Smooth muscle cell (in vitro differentiated cells): ENCODE data around the gene STON2. TPM values are rescaled to one million over a fixed set of nuclear protein-coding genes. Genes with fewer than 3 reads are reported as not detected.

Source experiments
- DNase-seq: peaks from one replicate; lab custom pipeline; 2025; ENCODE audit not compliant: unreplicated experiment; lab: John Stamatoyannopoulos, UW
- H2AFZ ChIP-seq: fragments of 200-600 bp; sonication (generic); 2 replicates; pipeline ENCODE4 v1.6.0; 2016; ENCODE audit warnings: antibody characterized with exemption, low read depth, mild to moderate bottlenecking
- H3F3A ChIP-seq: fragments of 200-600 bp; sonication (generic); 2 replicates; pipeline ENCODE4 v1.6.0; 2017; ENCODE audit warnings: antibody characterized with exemption, low read depth
- H3K27ac ChIP-seq: fragments of 200-600 bp; sonication (generic); 2 replicates; pipeline ENCODE4 v1.5.1; 2016; ENCODE audit warnings: low read depth, mild to moderate bottlenecking
- H3K27me3 ChIP-seq: fragments of 200-600 bp; sonication (generic); 2 replicates; pipeline ENCODE4 v1.6.1; 2016; ENCODE audit warnings: low read depth, mild to moderate bottlenecking
- H3K36me3 ChIP-seq: fragments of 200-600 bp; sonication (generic); 2 replicates; pipeline ENCODE4 v1.5.1; 2016; ENCODE audit warnings: low read depth
- H3K4me1 ChIP-seq: fragments of 200-600 bp; sonication (generic); 2 replicates; pipeline ENCODE4 v1.5.1; 2016; ENCODE audit warnings: low read depth
- H3K4me2 ChIP-seq: fragments of 200-600 bp; sonication (generic); 2 replicates; pipeline ENCODE4 v1.6.0; 2016; ENCODE audit warnings: mild to moderate bottlenecking
- H3K4me3 ChIP-seq: fragments of 200-600 bp; sonication (generic); 2 replicates; pipeline ENCODE4 v1.5.1; 2016; ENCODE audit warnings: mild to moderate bottlenecking
- H3K79me2 ChIP-seq: fragments of 200-600 bp; sonication (generic); 2 replicates; pipeline ENCODE4 v1.6.0; 2016; ENCODE audit warnings: low read depth, mild to moderate bottlenecking
- H3K9ac ChIP-seq: fragments of 200-600 bp; sonication (generic); 2 replicates; pipeline ENCODE4 v1.6.0; 2016; ENCODE audit warnings: low read depth
- H3K9me3 ChIP-seq: fragments of 200-600 bp; sonication (generic); replicated peaks from 2 replicates; pipeline ENCODE4 v1.5.1; 2016; ENCODE audit warnings: low read depth
- H4K20me1 ChIP-seq: fragments of 200-600 bp; sonication (generic); 2 replicates; pipeline ENCODE4 v1.6.0; 2016; ENCODE audit warnings: low read depth
- CTCF ChIP-seq: fragments of 200-600 bp; sonication (generic); IDR thresholded peaks from 2 replicates; pipeline ENCODE4 v1.5.1; 2017; ENCODE audit warnings: borderline replicate concordance, mild to moderate bottlenecking, antibody characterized with exemption; ENCODE audit not compliant: insufficient read depth, poor library complexity, severe bottlenecking
- WGBS: methylation state at CpG from one replicate; pipeline ENCODE4 v1.1.7; 2016; ENCODE audit warnings: low lambda C conversion rate; 5-methylcytosine and 5-hydroxymethylcytosine counted together
- polyA plus RNA-seq: library from polyadenylated mRNA; unstranded; fragments of >200 nt; fragmentation: Nextera tagmentation; extraction: Ambion mirVana; gene quantifications from 2 replicates; pipeline ENCODE4 v1.2.1, GENCODE V29; 2016
- total RNA-seq: library from RNA; depleted of rRNA; stranded (reverse); fragments of >200 nt; gene quantifications from 2 replicates; pipeline ENCODE4 v1.2.3, GENCODE V29; 2014

Gene STON2
- total and polyA plus RNA-seq, 2 experiments from 2014 or later, result 1.7 to 43.6 TPM

GRCh38 chr14:81350344-81351130, 49.6 kb downstream of the STON2 start:
- 82% methylated on average over 5 of the region's 5 CpGs for WGBS
- no peaks in the 10 kb centered on the region for H3K36me3 ChIP-seq
- no peaks in the 10 kb centered on the region for H3F3A ChIP-seq
- no peaks in the 10 kb centered on the region for H4K20me1 ChIP-seq
- H3K4me3 ChIP-seq, result no peak overlapping the region
- H2AFZ ChIP-seq, result no peak overlapping the region
- no peaks in the 10 kb centered on the region for H3K79me2 ChIP-seq
- H3K27me3 ChIP-seq, result no peaks in the 10 kb centered on the region
- no peak overlapping the region for H3K4me2 ChIP-seq
- H3K9me3 ChIP-seq, result no peaks in the 10 kb centered on the region
- TF ChIP-seq CTCF, result no peak
- no peak for DNase-seq
- H3K4me1 ChIP-seq, result no peaks in the 10 kb centered on the region
- H3K27ac ChIP-seq, result no peak overlapping the region
- H3K9ac ChIP-seq, result no peak overlapping the region

- no peaks in the 10 kb centered on the region for H3K4me1 ChIP-seq
- H3F3A ChIP-seq, result no peaks in the 10 kb centered on the region
- H3K4me3 ChIP-seq, result no peak overlapping the region
- no peaks in the 10 kb centered on the region for H3K9me3 ChIP-seq
- WGBS, result 85% methylated on average over 2 of the region's 2 CpGs
- no peak for TF ChIP-seq CTCF
- H4K20me1 ChIP-seq, result no peaks in the 10 kb centered on the region
- no peak overlapping the region for H3K27ac ChIP-seq
- H3K79me2 ChIP-seq, result no peaks in the 10 kb centered on the region
- no peak for DNase-seq
- no peak overlapping the region for H3K9ac ChIP-seq
- H3K36me3 ChIP-seq, result no peaks in the 10 kb centered on the region
- H3K27me3 ChIP-seq, result no peaks in the 10 kb centered on the region
- no peak overlapping the region for H2AFZ ChIP-seq
- H3K4me2 ChIP-seq, result no peak overlapping the region
These were observed 52.1 kb downstream of the STON2 start for GRCh38 chr14:81348061-81348460.

GRCh38 chr14:81345781-81346180, 54.3 kb downstream of the STON2 start:
- no peak overlapping the region for H3K27ac ChIP-seq
- DNase-seq, result no peak
- no peak overlapping the region for H3K4me3 ChIP-seq
- H3K9me3 ChIP-seq, result no peaks in the 10 kb centered on the region
- H3K4me2 ChIP-seq, result no peak overlapping the region
- no peak overlapping the region for H3K9ac ChIP-seq
- H3K27me3 ChIP-seq, result no peaks in the 10 kb centered on the region
- no peaks in the 10 kb centered on the region for H3K4me1 ChIP-seq
- no peaks in the 10 kb centered on the region for H3K36me3 ChIP-seq
- 78% methylated on average over 2 of the region's 2 CpGs for WGBS
- no peaks in the 10 kb centered on the region for H3K79me2 ChIP-seq
- no peak overlapping the region for H2AFZ ChIP-seq
- no peaks in the 10 kb centered on the region for H3F3A ChIP-seq
- TF ChIP-seq CTCF, result no peak
- no peaks in the 10 kb centered on the region for H4K20me1 ChIP-seq
